Endothelial cell of umbilical vein (primary cell): ENCODE data around the gene SLC10A4. TPM values are rescaled to one million over a fixed set of nuclear protein-coding genes. Genes with fewer than 3 reads are reported as not detected.

Experiments
- BruUV-seq: library from RNA; stranded (reverse); fragments of 400-500 nt; replicated peaks from 2 replicates; lab custom pipeline; 2021; lab: Mats Ljungman, UMichigan
- CTCF ChIA-PET: fragments of 300-600, 350-600 bp; sonication (Branson Sonifier 250); formaldehyde crosslinking; loops from one replicate; lab custom pipeline; 2021; ENCODE audit warnings: antibody characterized with exemption, inconsistent platforms; lab: Charles Lee
- POLR2A ChIA-PET: fragments of 300-600, 350-600 bp; sonication (Branson Sonifier 250); formaldehyde crosslinking; loops from one replicate; lab custom pipeline; 2021; ENCODE audit warnings: antibody characterized with exemption, inconsistent platforms; lab: Charles Lee
- DNase-seq: peaks from one replicate; pipeline ENCODE4 v3.0.0-alpha.2; 2011; ENCODE audit warnings: low read depth, low spot score
- FAIRE-seq: peaks from 2 replicates; lab custom pipeline; 2011; peaks lifted over from hg19 to GRCh38; lab: Jason Lieb, UNC
- H2AFZ ChIP-seq: 2 replicates; pipeline ENCODE4 v1.6.0; 2012; ENCODE audit warnings: low read depth, low read length, control low read depth, inconsistent platforms
- H3K27ac ChIP-seq: 2 replicates; pipeline ENCODE4 v1.5.1; 2011; ENCODE audit warnings: low read depth, mild to moderate bottlenecking, control low read depth, low read length, moderate library complexity; ENCODE audit not compliant: insufficient read depth
- H3K27me3 ChIP-seq, 2 experiments: 2 replicates each; pipeline versions ENCODE4 v1.6.0 to v1.6.1; 2011; ENCODE audit warnings: low read length in 2 of 2, mixed read lengths in 1 of 2; ENCODE audit not compliant: control insufficient read depth in 2 of 2, insufficient read depth in 2 of 2
- H3K36me3 ChIP-seq, 2 experiments: 2 replicates in 1 of 2; 3 replicates in 1 of 2; pipeline ENCODE4 v1.5.1; 2011; ENCODE audit warnings: low read length in 2 of 2, mild to moderate bottlenecking in 1 of 2, moderate library complexity in 1 of 2; ENCODE audit not compliant: control insufficient read depth in 2 of 2, insufficient read depth in 2 of 2; ENCODE audit errors: extremely low read depth in 1 of 2
- H3K4me1 ChIP-seq: 3 replicates; pipeline ENCODE4 v1.5.1; 2011; ENCODE audit warnings: mild to moderate bottlenecking, low read length; ENCODE audit not compliant: control insufficient read depth, insufficient read depth; ENCODE audit errors: extremely low read depth
- H3K4me2 ChIP-seq: 2 replicates; pipeline ENCODE4 v1.6.1; 2011; ENCODE audit warnings: low read length, control low read depth, mixed read lengths; ENCODE audit not compliant: insufficient read depth
- H3K4me3 ChIP-seq, 3 experiments: fragments of 200-600 bp in 1 of 3; sonication (generic), shearing (Covaris generic) in 1 of 3; replicated peaks in 1 of 3; 2 replicates each; pipeline ENCODE4 v1.5.1; 2011 to 2016; ENCODE audit warnings: control low read depth in 3 of 3, low read length in 3 of 3, mild to moderate bottlenecking in 2 of 3, inconsistent platforms in 1 of 3, low read depth in 1 of 3, moderate library complexity in 1 of 3; ENCODE audit not compliant: insufficient read depth in 1 of 3
- H3K79me2 ChIP-seq: 2 replicates; pipeline ENCODE4 v1.6.0; 2012; ENCODE audit warnings: low read length, inconsistent platforms; ENCODE audit not compliant: control insufficient read depth, insufficient read depth
- H3K9ac ChIP-seq: replicated peaks from 2 replicates; pipeline ENCODE3; 2011; ENCODE audit warnings: low read length, control low read depth; ENCODE audit not compliant: insufficient read depth; ENCODE audit errors: extremely low read depth
- H3K9me1 ChIP-seq: replicated peaks from 3 replicates; pipeline ENCODE4 v1.6.0; 2011; ENCODE audit warnings: mild to moderate bottlenecking, low read length; ENCODE audit not compliant: control insufficient read depth, insufficient read depth; ENCODE audit errors: extremely low read depth
- H3K9me3 ChIP-seq: replicated peaks from 2 replicates; pipeline ENCODE4 v1.5.1; 2012; ENCODE audit warnings: low read length, inconsistent platforms; ENCODE audit not compliant: control insufficient read depth, insufficient read depth
- H4K20me1 ChIP-seq: replicated peaks from 2 replicates; pipeline ENCODE3; 2011; ENCODE audit warnings: mild to moderate bottlenecking, low read length; ENCODE audit not compliant: control insufficient read depth, insufficient read depth; ENCODE audit errors: extremely low read depth
- EZH2 ChIP-seq: IDR thresholded peaks from 2 replicates; pipeline ENCODE4 v1.6.1; 2012; ENCODE audit warnings: borderline replicate concordance, low read depth, mild to moderate bottlenecking, moderate library complexity, low read length, inconsistent platforms; ENCODE audit not compliant: severe bottlenecking
- FOS ChIP-seq: IDR thresholded peaks from 2 replicates; pipeline ENCODE4 v1.6.1; 2011; ENCODE audit warnings: mild to moderate bottlenecking, low read length, moderate library complexity, borderline replicate concordance; ENCODE audit not compliant: insufficient read depth
- GATA2 ChIP-seq: IDR thresholded peaks from 2 replicates; pipeline ENCODE4 v1.7.0; 2011; ENCODE audit warnings: low read depth, mild to moderate bottlenecking, moderate library complexity, mixed read lengths, low read length; ENCODE audit not compliant: insufficient read length, insufficient read depth
- JUN ChIP-seq: IDR thresholded peaks from 2 replicates; pipeline ENCODE4 v1.6.1; 2011; ENCODE audit warnings: borderline replicate concordance, low read depth; ENCODE audit not compliant: insufficient read length, insufficient read depth
- MYC ChIP-seq: IDR thresholded peaks from one replicate; pipeline ENCODE4 v1.6.1; 2011; ENCODE audit warnings: mild to moderate bottlenecking, low read depth, low read length
- POLR2A ChIP-seq: IDR thresholded peaks from 2 replicates; pipeline ENCODE4 v1.6.1; 2012; ENCODE audit warnings: low read depth, mild to moderate bottlenecking, control low read depth, low read length
- POLR2AphosphoS5 ChIP-seq: IDR thresholded peaks from 2 replicates; pipeline ENCODE4 v1.6.1; 2012; ENCODE audit warnings: low read depth, mild to moderate bottlenecking, control low read depth, low read length, moderate library complexity; ENCODE audit not compliant: insufficient read depth
- dilution Hi-C: fragments of 300-500 bp; cut with MboI; formaldehyde crosslinking; loops from one replicate; pipeline ENCODE4 v1.15.0; 2019; ENCODE audit warnings: low sequenced_read_pairs; ENCODE audit not compliant: extremely low pct_ligation_motif_present
- intact Hi-C: fragments of 100-400 bp; cut with micrococcal nuclease; formaldehyde crosslinking; loops from one replicate; pipeline ENCODE4 v1.10.0; 2022
- polyA plus RNA-seq, 4 experiments: library from polyadenylated mRNA; depleted of rRNA in 3 of 4; stranded (reverse) in 3 of 4; unstranded in 1 of 4; fragments of >200 nt; gene quantifications; 2 replicates each; pipeline versions ENCODE4 v1.2.1 to v1.2.3, GENCODE V29; 2011 to 2012; ENCODE audit warnings: missing spikeins in 1 of 4
- total RNA-seq: library from RNA; stranded (reverse); gene quantifications from 2 replicates; pipeline ENCODE4 v1.2.3, GENCODE V29; 2021
- TF ChIP-seq, protein P1 (sequence below): IDR thresholded peaks from 2 replicates; pipeline ENCODE4 v1.6.1; 2011; ENCODE audit not compliant: insufficient read depth, insufficient read length
- TF ChIP-seq, protein P2 (sequence below), 2 donors: IDR thresholded peaks; 1 replicate in 1 of 2; 2 replicates in 1 of 2; pipeline ENCODE4 v1.5.1; 2011; ENCODE audit warnings: low read length in 2 of 2, mild to moderate bottlenecking in 2 of 2, moderate library complexity in 2 of 2, control low read depth in 1 of 2, inconsistent platforms in 1 of 2, low read depth in 1 of 2; ENCODE audit not compliant: insufficient read depth in 1 of 2; ENCODE audit errors: extremely low read depth in 1 of 2

SLC10A4 gene
- total and polyA plus RNA-seq, 2 donors (not counting 3 experiments of a cell fraction or from before 2014, with no cell fraction given): 0.06 TPM; not detected in 1

DNA sequence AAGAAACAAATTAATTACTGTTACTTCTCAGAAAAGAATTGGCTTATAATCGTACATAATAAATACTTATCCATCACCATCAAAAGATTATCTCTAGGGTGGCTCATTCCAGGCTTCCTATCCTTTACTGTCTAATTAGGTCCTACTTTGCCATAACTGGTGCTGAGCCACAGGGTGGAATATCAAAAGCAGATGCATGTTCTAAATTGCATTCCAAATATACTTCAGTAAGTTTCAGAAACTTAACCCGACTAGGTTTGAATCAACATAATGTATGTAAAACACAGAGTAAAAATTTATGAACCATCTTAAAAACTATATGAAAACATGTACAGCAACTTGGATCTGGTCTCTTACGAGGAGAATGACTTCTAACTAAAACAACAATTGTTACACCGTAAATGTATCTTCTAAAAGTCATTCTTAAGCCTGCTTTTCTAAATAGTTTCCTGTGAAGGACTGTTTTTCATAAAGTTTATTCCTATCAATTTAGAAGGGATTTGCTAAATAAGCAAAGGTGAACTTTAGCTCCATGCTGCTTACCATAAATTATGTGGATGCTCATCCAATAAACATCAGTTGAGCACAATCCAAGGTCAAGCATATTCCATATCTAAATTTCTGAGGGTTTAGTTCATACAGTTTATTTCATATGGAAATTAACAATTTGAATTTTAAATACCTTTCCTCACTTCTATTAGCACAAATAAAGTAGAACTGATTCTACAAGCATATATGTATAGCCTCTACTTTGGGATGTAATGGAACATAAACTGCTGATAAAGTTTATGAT lies 20.3 kb downstream of the SLC10A4 start:
- CTCF ChIA-PET: interaction anchor here (1.0 to 1.3 kb wide), 2 partner anchors 10 to 12 kb away, joined by 3 read pairs; no protein-coding TSS in a partner anchor
- no peaks in the 10 kb centered on the region for H3K27me3 ChIP-seq
- FAIRE-seq (no peak), DNase-seq (no peak)
- TF ChIP-seq, protein P1, sequence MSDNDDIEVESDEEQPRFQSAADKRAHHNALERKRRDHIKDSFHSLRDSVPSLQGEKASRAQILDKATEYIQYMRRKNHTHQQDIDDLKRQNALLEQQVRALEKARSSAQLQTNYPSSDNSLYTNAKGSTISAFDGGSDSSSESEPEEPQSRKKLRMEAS: no peak
- no peak for TF ChIP-seq MYC
- H3K4me3 ChIP-seq: no peak overlapping the region
- no peak overlapping the region for H3K4me2 ChIP-seq
- BruUV-seq: no TSS peak
- H3K9ac ChIP-seq: no peak overlapping the region
- no peaks in the 10 kb centered on the region for H3K4me1 ChIP-seq
- dilution Hi-C loops (no loop called here), intact Hi-C loops (no loop called here)
- no peak overlapping the region for H3K27ac ChIP-seq
- H3K36me3 ChIP-seq: peaks cover 7 to 11% of the 10 kb centered on the region in 2 experiments
- no peaks in the 10 kb centered on the region for H3K9me3 ChIP-seq
- H2AFZ ChIP-seq: no peak overlapping the region
- H4K20me1 ChIP-seq: no peaks in the 10 kb centered on the region
- H3K79me2 ChIP-seq: no peaks in the 10 kb centered on the region
- POLR2A ChIA-PET: no interaction called here
- no peaks in the 10 kb centered on the region for H3K9me1 ChIP-seq

DNA sequence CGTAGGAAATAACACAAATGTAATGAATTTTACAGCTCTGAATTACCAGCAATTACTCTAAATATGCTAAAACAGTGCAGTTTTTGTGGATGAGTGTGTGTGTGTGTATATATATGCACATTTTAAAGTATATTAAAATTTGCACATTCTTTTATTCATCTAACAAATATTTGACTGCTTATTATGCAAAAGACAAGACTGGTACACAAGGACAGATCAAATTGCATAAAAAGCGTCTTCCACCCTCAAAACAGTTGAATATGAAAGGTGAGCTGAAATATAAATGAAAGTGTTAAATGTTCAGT lies 20.8 kb downstream of the SLC10A4 start:
- Histone ChIP-seq H3K4me1 (no peaks in the 10 kb centered on the region), H3K9me3 (no peaks in the 10 kb centered on the region), H3K4me3 (no peak overlapping the region), H2AFZ (no peak overlapping the region), H3K9ac (no peak overlapping the region), H3K79me2 (no peaks in the 10 kb centered on the region), H3K9me1 (no peaks in the 10 kb centered on the region), H3K36me3 (peaks cover 3 to 13% of the 10 kb centered on the region in 2 experiments), H3K27ac (no peak overlapping the region), H3K27me3 (no peaks in the 10 kb centered on the region), H3K4me2 (no peak overlapping the region), H4K20me1 (no peaks in the 10 kb centered on the region)
- dilution Hi-C loops: no loop called here
- intact Hi-C loops: no loop called here
- TF ChIP-seq FOS: no peak
- no peak for TF ChIP-seq GATA2
- TF ChIP-seq MYC: no peak
- no peak for TF ChIP-seq EZH2
- TF ChIP-seq, protein P1: no peak
- TF ChIP-seq POLR2AphosphoS5: no peak
- no peak for TF ChIP-seq JUN
- TF ChIP-seq, protein P2, sequence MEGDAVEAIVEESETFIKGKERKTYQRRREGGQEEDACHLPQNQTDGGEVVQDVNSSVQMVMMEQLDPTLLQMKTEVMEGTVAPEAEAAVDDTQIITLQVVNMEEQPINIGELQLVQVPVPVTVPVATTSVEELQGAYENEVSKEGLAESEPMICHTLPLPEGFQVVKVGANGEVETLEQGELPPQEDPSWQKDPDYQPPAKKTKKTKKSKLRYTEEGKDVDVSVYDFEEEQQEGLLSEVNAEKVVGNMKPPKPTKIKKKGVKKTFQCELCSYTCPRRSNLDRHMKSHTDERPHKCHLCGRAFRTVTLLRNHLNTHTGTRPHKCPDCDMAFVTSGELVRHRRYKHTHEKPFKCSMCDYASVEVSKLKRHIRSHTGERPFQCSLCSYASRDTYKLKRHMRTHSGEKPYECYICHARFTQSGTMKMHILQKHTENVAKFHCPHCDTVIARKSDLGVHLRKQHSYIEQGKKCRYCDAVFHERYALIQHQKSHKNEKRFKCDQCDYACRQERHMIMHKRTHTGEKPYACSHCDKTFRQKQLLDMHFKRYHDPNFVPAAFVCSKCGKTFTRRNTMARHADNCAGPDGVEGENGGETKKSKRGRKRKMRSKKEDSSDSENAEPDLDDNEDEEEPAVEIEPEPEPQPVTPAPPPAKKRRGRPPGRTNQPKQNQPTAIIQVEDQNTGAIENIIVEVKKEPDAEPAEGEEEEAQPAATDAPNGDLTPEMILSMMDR (IDR thresholded peaks at IDR 0.05; ENCODE audit: extremely low read depth in 1 of 2, insufficient read depth in 1 of 2, low read depth in 1 of 2, low read length in 2 of 2): no peak
- no peak for TF ChIP-seq POLR2A
- POLR2A ChIA-PET: no interaction called here
- FAIRE-seq (no peak), DNase-seq (no peak)
- CTCF ChIA-PET: interaction anchor here (1.0 to 1.3 kb wide), 2 partner anchors 10 to 12 kb away, joined by 3 read pairs; no protein-coding TSS in a partner anchor
- no TSS peak for BruUV-seq
